Neuronal stem cell (in vitro differentiated cells): ENCODE data around the gene KRTAP12-1.

Experiments
- DNase-seq: peaks from one replicate; pipeline ENCODE4 v3.0.0-alpha.2; 2013; ENCODE audit warnings: low spot score
- H2AFZ ChIP-seq: one replicate; pipeline ENCODE4 v1.6.1; 2013; ENCODE audit warnings: mild to moderate bottlenecking, low read length, inconsistent platforms
- H2AK5ac ChIP-seq: 2 replicates; pipeline ENCODE4 v1.6.1; 2013; ENCODE audit warnings: low read depth, mild to moderate bottlenecking, inconsistent platforms, low read length, moderate library complexity, mixed read lengths
- H2BK120ac ChIP-seq: 2 replicates; pipeline ENCODE4 v1.6.1; 2013; ENCODE audit warnings: low read depth, mild to moderate bottlenecking, inconsistent platforms, low read length, moderate library complexity, mixed read lengths
- H2BK12ac ChIP-seq: one replicate; pipeline ENCODE4 v1.6.1; 2013; ENCODE audit warnings: low read length, inconsistent platforms
- H2BK15ac ChIP-seq: 2 replicates; pipeline ENCODE4 v1.6.1; 2013; ENCODE audit warnings: mild to moderate bottlenecking, low read length, inconsistent platforms, mixed read lengths
- H2BK5ac ChIP-seq: one replicate; pipeline ENCODE4 v1.6.1; 2013; ENCODE audit warnings: inconsistent platforms, mild to moderate bottlenecking, low read length, moderate library complexity
- H3K14ac ChIP-seq: one replicate; pipeline ENCODE4 v1.6.1; 2013; ENCODE audit warnings: low read length, inconsistent platforms
- H3K18ac ChIP-seq: 2 replicates; pipeline ENCODE4 v1.6.1; 2013; ENCODE audit warnings: low read length, inconsistent platforms
- H3K23ac ChIP-seq: 2 replicates; pipeline ENCODE4 v1.6.1; 2013; ENCODE audit warnings: low read depth, mild to moderate bottlenecking, mixed read lengths, low read length, inconsistent platforms; ENCODE audit not compliant: poor library complexity
- H3K27ac ChIP-seq: replicated peaks from 3 replicates; pipeline ENCODE4 v1.5.1; 2013; ENCODE audit warnings: low read length, inconsistent platforms
- H3K27me3 ChIP-seq, 3 experiments: 2 replicates each; pipeline ENCODE4 v1.6.1; 2013; ENCODE audit warnings: low read length in 3 of 3, mild to moderate bottlenecking in 2 of 3, inconsistent platforms in 1 of 3, low read depth in 1 of 3, mixed read lengths in 1 of 3, moderate library complexity in 1 of 3; ENCODE audit not compliant: control insufficient read depth in 3 of 3, insufficient read depth in 3 of 3
- H3K36me3 ChIP-seq, 2 donors: replicated peaks in 1 of 2; 2 replicates each; pipeline ENCODE4 v1.6.1; 2013; ENCODE audit warnings: low read length in 2 of 2; ENCODE audit not compliant: control insufficient read depth in 2 of 2, insufficient read depth in 2 of 2
- H3K4ac ChIP-seq: 2 replicates; pipeline ENCODE4 v1.6.1; 2013; ENCODE audit warnings: inconsistent platforms, mild to moderate bottlenecking, low read length, moderate library complexity
- H3K4me1 ChIP-seq, 2 donors: 1 replicate in 1 of 2; 2 replicates in 1 of 2; pipeline ENCODE4 v1.6.1; 2013; ENCODE audit warnings: low read length in 2 of 2, low read depth in 1 of 2; ENCODE audit not compliant: control insufficient read depth in 2 of 2, insufficient read depth in 1 of 2
- H3K4me2 ChIP-seq: one replicate; pipeline ENCODE4 v1.6.1; 2013; ENCODE audit warnings: mild to moderate bottlenecking, low read length, inconsistent platforms; ENCODE audit not compliant: insufficient read depth, poor library complexity, severe bottlenecking
- H3K4me3 ChIP-seq, 2 donors: 2 replicates each; pipeline ENCODE4 v1.5.1; 2013; ENCODE audit warnings: low read length in 2 of 2, mild to moderate bottlenecking in 2 of 2, inconsistent platforms in 1 of 2, moderate library complexity in 1 of 2
- H3K79me1 ChIP-seq: one replicate; pipeline ENCODE4 v1.6.1; 2013; ENCODE audit warnings: low read depth, mild to moderate bottlenecking, inconsistent platforms, low read length, moderate library complexity
- H3K9ac ChIP-seq: one replicate; pipeline ENCODE4 v1.6.1; 2013; ENCODE audit warnings: mild to moderate bottlenecking, low read depth, low read length, inconsistent platforms; ENCODE audit not compliant: poor library complexity
- H3K9me3 ChIP-seq, 2 donors: replicated peaks in 1 of 2; 2 replicates each; pipeline versions ENCODE3 to v1.6.1; 2013; ENCODE audit warnings: low read length in 2 of 2, mild to moderate bottlenecking in 2 of 2, inconsistent platforms in 1 of 2, low read depth in 1 of 2, mixed read lengths in 1 of 2, moderate library complexity in 1 of 2; ENCODE audit not compliant: control insufficient read depth in 2 of 2, insufficient read depth in 1 of 2
- H4K8ac ChIP-seq: one replicate; pipeline ENCODE4 v1.6.1; 2013; ENCODE audit warnings: low read depth, mild to moderate bottlenecking, inconsistent platforms, low read length, moderate library complexity
- H4K91ac ChIP-seq: one replicate; pipeline ENCODE4 v1.6.1; 2013; ENCODE audit warnings: low read length, low read depth, mild to moderate bottlenecking, inconsistent platforms; ENCODE audit not compliant: poor library complexity
- WGBS, 2 donors: extraction: QIAGEN DNeasy Blood & Tissue Kit; methylation state at CpG; one replicate each; pipeline ENCODE4 v1.1.7; 2013; ENCODE audit warnings: missing lambda C conversion rate in 2 of 2, mixed read lengths in 1 of 2; ENCODE audit not compliant: insufficient read length in 2 of 2, insufficient replicate concordance in 1 of 2; ENCODE audit errors: extremely low coverage in 2 of 2; 5-methylcytosine and 5-hydroxymethylcytosine counted together

Gene KRTAP12-1

GRCh38 chr21:44701541-44701940 is 19.6 kb upstream of the KRTAP12-1 start:
- Histone ChIP-seq H4K91ac (no peak overlapping the region), H3K9me3 (peaks cover 0 to 6% of the 10 kb centered on the region in 2 donors), H3K27me3 (peaks cover 7 to 69% (median 20%) of the 10 kb centered on the region in 3 experiments), H2BK120ac (no peak overlapping the region), H3K4me1 (peaks cover 11 to 17% of the 10 kb centered on the region in 2 donors), H4K8ac (no peak overlapping the region), H3K23ac (no peak overlapping the region), H2AK5ac (no peak overlapping the region), H3K14ac (no peak overlapping the region), H3K9ac (no peak overlapping the region), H2BK15ac (no peak overlapping the region), H3K4me2 (no peak overlapping the region), H3K4ac (no peak overlapping the region), H2BK12ac (no peak overlapping the region), H3K36me3 (no peaks in the 10 kb centered on the region), H3K27ac (no peak overlapping the region), H3K4me3 (no peak overlapping the region), H2BK5ac (no peak overlapping the region), H3K79me1 (peaks cover 3% of the 10 kb centered on the region), H3K18ac (no peak overlapping the region), H2AFZ (no peak overlapping the region)
- whole genome bisulfite sequencing, 2 donors, result no CpG with 5 or more reads among the region's 12 CpGs
- DNase-seq, result no peak

- no peak for DNase-seq
- Histone ChIP-seq H3K27me3 (peaks cover 1 to 69% (median 15%) of the 10 kb centered on the region in 3 experiments), H3K4me2 (no peak overlapping the region), H3K79me1 (no peaks in the 10 kb centered on the region), H2BK15ac (no peak overlapping the region), H3K23ac (no peak overlapping the region), H3K27ac (no peak overlapping the region), H3K4me3 (no peak overlapping the region), H3K4me1 (peaks cover 11 to 14% of the 10 kb centered on the region in 2 donors), H3K4ac (no peak overlapping the region), H3K9me3 (peaks cover 0 to 1% of the 10 kb centered on the region in 2 donors), H4K8ac (no peak overlapping the region), H3K9ac (no peak overlapping the region), H2AFZ (no peak overlapping the region), H3K14ac (no peak overlapping the region), H2BK5ac (no peak overlapping the region), H2AK5ac (peak overlapping the region; percentile 48), H3K18ac (no peak overlapping the region), H3K36me3 (no peaks in the 10 kb centered on the region), H2BK120ac (no peak overlapping the region), H4K91ac (no peak overlapping the region), H2BK12ac (no peak overlapping the region)
- WGBS, 2 donors, result no CpG with 5 or more reads among the region's 14 CpGs
Observed at GRCh38 chr21:44701023-44701400, 19.0 kb upstream of the KRTAP12-1 start.

- Histone ChIP-seq H3K18ac (peak overlapping the region; percentile 7), H3K9me3 (no peaks in the 10 kb centered on the region), H2BK120ac (no peak overlapping the region), H3K4me3 (no peak overlapping the region), H3K4ac (no peak overlapping the region), H4K8ac (no peak overlapping the region), H2BK15ac (peak overlapping the region; percentile 84), H3K14ac (no peak overlapping the region), H2BK5ac (no peak overlapping the region), H2AFZ (peak overlapping the region; percentile 78), H3K36me3 (no peaks in the 10 kb centered on the region), H2BK12ac (no peak overlapping the region), H4K91ac (peak overlapping the region; percentile 44), H3K79me1 (no peaks in the 10 kb centered on the region), H3K23ac (no peak overlapping the region), H2AK5ac (peak overlapping the region; percentile 48), H3K4me2 (no peak overlapping the region), H3K27me3 (peaks cover 0 to 66% (median 13%) of the 10 kb centered on the region in 3 experiments), H3K27ac (no peak overlapping the region), H3K9ac (no peak overlapping the region), H3K4me1 (peaks cover 11 to 14% of the 10 kb centered on the region in 2 donors)
- no peak for DNase-seq
- WGBS, 2 donors, result no CpG with 5 or more reads among the region's 21 CpGs
Observed at GRCh38 chr21:44700101-44701022, 18.4 kb upstream of the KRTAP12-1 start.

- Histone ChIP-seq H3K23ac (no peak overlapping the region), H2BK15ac (peak overlapping the region; percentile 84), H2AK5ac (peak overlapping the region; percentile 60), H4K91ac (no peak overlapping the region), H3K36me3 (no peaks in the 10 kb centered on the region), H2BK12ac (peak overlapping the region; percentile 98), H3K4me3 (no peak overlapping the region), H3K9ac (peak overlapping the region; percentile 30), H2BK120ac (peak overlapping the region; percentile 87), H2BK5ac (no peak overlapping the region), H3K18ac (peak overlapping the region; percentile 87), H3K27me3 (peaks cover 0 to 69% (median 9%) of the 10 kb centered on the region in 3 experiments), H3K14ac (no peak overlapping the region), H3K4ac (no peak overlapping the region), H3K79me1 (no peaks in the 10 kb centered on the region), H2AFZ (peak overlapping the region; percentile 78), H4K8ac (no peak overlapping the region), H3K9me3 (no peaks in the 10 kb centered on the region), H3K4me2 (no peak overlapping the region), H3K4me1 (peaks cover 11 to 16% of the 10 kb centered on the region in 2 donors), H3K27ac (no peak overlapping the region)
- no peak for DNase-seq
- WGBS, 2 donors, result no CpG with 5 or more reads among the region's 17 CpGs
Observed at GRCh38 chr21:44699502-44700001, 17.6 kb upstream of the KRTAP12-1 start.
